ENCODE measurements around the gene GPC5. TPM values are rescaled to one million over a fixed set of nuclear protein-coding genes. Genes with fewer than 3 reads are reported as not detected.

GPC5 gene
- total RNA-seq, 1 experiment from 2014 or later: not detected

GRCh38 chr13:91544723-91545122, 146.3 kb downstream of the GPC5 start:
- Mint-ChIP-seq H3K4me1 (ENCODE audit: low read depth, unreplicated experiment) (no peaks in the 10 kb centered on the region), H3K36me3 (ENCODE audit: insufficient read depth, unreplicated experiment) (no peaks in the 10 kb centered on the region), H3K4me3 (ENCODE audit: low read depth, unreplicated experiment) (no peak overlapping the region), H3K27ac (ENCODE audit: unreplicated experiment) (no peak overlapping the region), H3K27me3 (ENCODE audit: unreplicated experiment) (no peaks in the 10 kb centered on the region), H3K9me3 (ENCODE audit: low read depth, unreplicated experiment) (no peaks in the 10 kb centered on the region)
- intact Hi-C loops (cut with micrococcal nuclease; ENCODE audit: unreplicated experiment): no loop called here
- no TSS peak for BruUV-seq (replicated peaks)
- CTCF ChIA-PET: no interaction called here
- peak; percentile 3 for DNase-seq
- TF ChIP-seq CTCF (IDR thresholded peaks at IDR 0.05; ENCODE audit: unreplicated experiment): no peak

GRCh38 chr13:91546900-91547299, 148.5 kb downstream of the GPC5 start:
- Mint-ChIP-seq H3K9me3 (ENCODE audit: low read depth, unreplicated experiment) (no peaks in the 10 kb centered on the region), H3K4me1 (ENCODE audit: low read depth, unreplicated experiment) (no peaks in the 10 kb centered on the region), H3K27ac (ENCODE audit: unreplicated experiment) (no peak overlapping the region), H3K27me3 (ENCODE audit: unreplicated experiment) (no peaks in the 10 kb centered on the region), H3K4me3 (ENCODE audit: low read depth, unreplicated experiment) (no peak overlapping the region), H3K36me3 (ENCODE audit: insufficient read depth, unreplicated experiment) (no peaks in the 10 kb centered on the region)
- no peak for TF ChIP-seq CTCF (IDR thresholded peaks at IDR 0.05; ENCODE audit: unreplicated experiment)
- intact Hi-C loops (cut with micrococcal nuclease; ENCODE audit: unreplicated experiment): no loop called here
- CTCF ChIA-PET: no interaction called here
- BruUV-seq (replicated peaks): no TSS peak
- no peak for DNase-seq

- DNase-seq: no peak
- intact Hi-C loops (cut with micrococcal nuclease; ENCODE audit: unreplicated experiment): no loop called here
- TF ChIP-seq CTCF (IDR thresholded peaks at IDR 0.05; ENCODE audit: unreplicated experiment): no peak
- BruUV-seq (replicated peaks): no TSS peak
- no peak overlapping the region for H3K27ac Mint-ChIP-seq (ENCODE audit: unreplicated experiment)
- no peak overlapping the region for H3K4me3 Mint-ChIP-seq (ENCODE audit: low read depth, unreplicated experiment)
- H3K36me3 Mint-ChIP-seq (ENCODE audit: insufficient read depth, unreplicated experiment): no peaks in the 10 kb centered on the region
- CTCF ChIA-PET: no interaction called here
- no peaks in the 10 kb centered on the region for H3K27me3 Mint-ChIP-seq (ENCODE audit: unreplicated experiment)
- H3K9me3 Mint-ChIP-seq (ENCODE audit: low read depth, unreplicated experiment): no peaks in the 10 kb centered on the region
- no peaks in the 10 kb centered on the region for H3K4me1 Mint-ChIP-seq (ENCODE audit: low read depth, unreplicated experiment)
Observed at GRCh38 chr13:91553584-91553983, 155.2 kb downstream of the GPC5 start.

GRCh38 chr13:91554101-91554500, 155.7 kb downstream of the GPC5 start:
- no peaks in the 10 kb centered on the region for H3K9me3 Mint-ChIP-seq (ENCODE audit: low read depth, unreplicated experiment)
- intact Hi-C loops (cut with micrococcal nuclease; ENCODE audit: unreplicated experiment): no loop called here
- no peak for TF ChIP-seq CTCF (IDR thresholded peaks at IDR 0.05; ENCODE audit: unreplicated experiment)
- no TSS peak for BruUV-seq (replicated peaks)
- CTCF ChIA-PET: no interaction called here
- no peaks in the 10 kb centered on the region for H3K4me1 Mint-ChIP-seq (ENCODE audit: low read depth, unreplicated experiment)
- H3K27ac Mint-ChIP-seq (ENCODE audit: unreplicated experiment): no peak overlapping the region
- H3K4me3 Mint-ChIP-seq (ENCODE audit: low read depth, unreplicated experiment): no peak overlapping the region
- DNase-seq: no peak
- H3K27me3 Mint-ChIP-seq (ENCODE audit: unreplicated experiment): no peaks in the 10 kb centered on the region
- no peaks in the 10 kb centered on the region for H3K36me3 Mint-ChIP-seq (ENCODE audit: insufficient read depth, unreplicated experiment)
